Upper lobe of left lung (tissue), 4 donors: Measurements from ENCODE around the gene MAGEB3.

Experiments
- EP300 ChIP-seq, 4 donors: sonication (generic); formaldehyde crosslinking; IDR thresholded peaks; one replicate each; pipeline ENCODE4 v1.5.1; 2017; ENCODE audit warnings: antibody characterized with exemption in 4 of 4, control low read depth in 2 of 4
- POLR2A ChIP-seq, 4 donors: fragments of 450-650 bp; IDR thresholded peaks; one replicate each; pipeline ENCODE4 v1.5.1; 2016 to 2017; ENCODE audit warnings: antibody characterized with exemption in 4 of 4, mild to moderate bottlenecking in 2 of 4
- TF ChIP-seq, protein P1 (sequence below), 6 experiments: fragments of 450-650 bp in 4 of 6; fragments of 200-600 bp in 2 of 6; sonication (generic) in 2 of 6; IDR thresholded peaks; one replicate each; pipeline ENCODE4 v1.5.1; 2016 to 2019; ENCODE audit warnings: antibody characterized with exemption in 6 of 6

DNA sequence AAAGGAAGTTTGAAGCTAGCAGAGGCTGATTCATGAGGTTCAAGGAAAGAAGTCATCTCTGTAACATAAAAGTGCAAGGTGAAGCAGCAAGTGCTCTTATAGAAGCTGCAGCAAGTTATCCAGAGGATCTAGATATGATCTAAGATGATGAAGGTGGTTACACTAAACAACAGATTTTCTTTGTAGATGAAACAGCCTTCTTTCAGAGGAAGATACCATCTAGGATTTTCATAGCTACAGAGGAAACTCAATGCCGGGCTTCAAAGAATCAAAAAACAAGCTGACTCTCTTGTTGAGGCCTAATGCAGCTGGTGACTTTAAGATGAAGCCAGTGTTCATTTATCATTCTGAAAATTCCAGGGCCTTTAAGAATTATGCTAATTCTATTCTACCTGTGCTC lies 50.0 kb downstream of the MAGEB3 start:
- TF ChIP-seq EP300 (IDR thresholded peaks at IDR 0.05) (no peak), POLR2A (IDR thresholded peaks at IDR 0.05) (no peak)
- TF ChIP-seq, protein P1, sequence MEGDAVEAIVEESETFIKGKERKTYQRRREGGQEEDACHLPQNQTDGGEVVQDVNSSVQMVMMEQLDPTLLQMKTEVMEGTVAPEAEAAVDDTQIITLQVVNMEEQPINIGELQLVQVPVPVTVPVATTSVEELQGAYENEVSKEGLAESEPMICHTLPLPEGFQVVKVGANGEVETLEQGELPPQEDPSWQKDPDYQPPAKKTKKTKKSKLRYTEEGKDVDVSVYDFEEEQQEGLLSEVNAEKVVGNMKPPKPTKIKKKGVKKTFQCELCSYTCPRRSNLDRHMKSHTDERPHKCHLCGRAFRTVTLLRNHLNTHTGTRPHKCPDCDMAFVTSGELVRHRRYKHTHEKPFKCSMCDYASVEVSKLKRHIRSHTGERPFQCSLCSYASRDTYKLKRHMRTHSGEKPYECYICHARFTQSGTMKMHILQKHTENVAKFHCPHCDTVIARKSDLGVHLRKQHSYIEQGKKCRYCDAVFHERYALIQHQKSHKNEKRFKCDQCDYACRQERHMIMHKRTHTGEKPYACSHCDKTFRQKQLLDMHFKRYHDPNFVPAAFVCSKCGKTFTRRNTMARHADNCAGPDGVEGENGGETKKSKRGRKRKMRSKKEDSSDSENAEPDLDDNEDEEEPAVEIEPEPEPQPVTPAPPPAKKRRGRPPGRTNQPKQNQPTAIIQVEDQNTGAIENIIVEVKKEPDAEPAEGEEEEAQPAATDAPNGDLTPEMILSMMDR (IDR thresholded peaks at IDR 0.05), result no peak
